GM23338 (cell line): ENCODE data around the gene MAS1L. TPM values are rescaled to one million over a fixed set of nuclear protein-coding genes. Genes with fewer than 3 reads are reported as not detected.

Experiments
- ATAC-seq: fragments of 200-7000 bp; cut with Tn5 transposase; 3 replicates; pipeline ENCODE4 v1.9.1; 2020
- DNase-seq: peaks from one replicate; pipeline ENCODE4 v3.0.0-alpha.2; 2015; ENCODE audit warnings: low spot score
- H2AFZ ChIP-seq: fragments of 200-600 bp; sonication (generic); 2 replicates; pipeline ENCODE4 v1.8.0; 2016; ENCODE audit warnings: antibody characterized with exemption, mild to moderate bottlenecking, moderate library complexity
- H3F3A ChIP-seq: fragments of 200-600 bp; sonication (generic); replicated peaks from 2 replicates; pipeline ENCODE4 v1.8.0; 2017; ENCODE audit warnings: antibody characterized with exemption, mixed run types, low read depth
- H3K27ac ChIP-seq: fragments of 200-600 bp; sonication (generic); 2 replicates; pipeline ENCODE4 v1.6.1; 2016; ENCODE audit warnings: low read depth
- H3K27me3 ChIP-seq: fragments of 200-600 bp; sonication (generic); 2 replicates; pipeline ENCODE4 v1.8.0; 2016; ENCODE audit warnings: mild to moderate bottlenecking, mixed run types, moderate library complexity; ENCODE audit not compliant: insufficient read depth
- H3K36me3 ChIP-seq: fragments of 200-600 bp; sonication (generic); 2 replicates; pipeline ENCODE4 v1.8.0; 2016; ENCODE audit warnings: mild to moderate bottlenecking; ENCODE audit not compliant: insufficient read depth
- H3K4me1 ChIP-seq: fragments of 200-600 bp; sonication (generic); 2 replicates; pipeline ENCODE4 v1.8.0; 2016; ENCODE audit warnings: mild to moderate bottlenecking, moderate library complexity; ENCODE audit not compliant: insufficient read depth
- H3K4me2 ChIP-seq: fragments of 200-600 bp; sonication (generic); 2 replicates; pipeline ENCODE4 v1.7.1; 2017; ENCODE audit warnings: mixed run types
- H3K4me3 ChIP-seq: fragments of 200-600 bp; sonication (generic); 2 replicates; pipeline ENCODE4 v1.6.1; 2016; ENCODE audit warnings: mixed run types
- H3K79me2 ChIP-seq: fragments of 200-600 bp; sonication (generic); replicated peaks from 2 replicates; pipeline ENCODE4 v1.8.0; 2017; ENCODE audit warnings: mild to moderate bottlenecking; ENCODE audit not compliant: insufficient read depth
- H3K9me2 ChIP-seq: fragments of 200-600 bp; sonication (generic); 2 replicates; pipeline ENCODE4 v1.8.0; 2017; ENCODE audit not compliant: insufficient read depth
- H4K20me1 ChIP-seq: fragments of 200-600 bp; sonication (generic); replicated peaks from 2 replicates; pipeline ENCODE4 v1.8.0; 2017; ENCODE audit warnings: mild to moderate bottlenecking; ENCODE audit not compliant: insufficient read depth
- H3K27ac Mint-ChIP-seq: 2 replicates; pipeline ENCODE4 v1.8.0; 2020; ENCODE audit warnings: inconsistent platforms, mild to moderate bottlenecking, moderate library complexity, mixed read lengths
- H3K27me3 Mint-ChIP-seq: 3 replicates; pipeline ENCODE4 v1.8.0; 2022; ENCODE audit warnings: low read depth, mild to moderate bottlenecking, moderate library complexity, mixed read lengths, inconsistent platforms; ENCODE audit not compliant: insufficient read depth, poor library complexity
- H3K36me3 Mint-ChIP-seq: 3 replicates; pipeline ENCODE4 v1.8.0; 2021; ENCODE audit warnings: low read depth, mild to moderate bottlenecking, inconsistent platforms, moderate library complexity, mixed read lengths
- H3K4me1 Mint-ChIP-seq: 3 replicates; pipeline ENCODE4 v1.8.0; 2020; ENCODE audit warnings: mild to moderate bottlenecking, inconsistent platforms, mixed read lengths
- H3K4me3 Mint-ChIP-seq: 3 replicates; pipeline ENCODE4 v1.8.0; 2021; ENCODE audit warnings: moderate library complexity, mild to moderate bottlenecking, inconsistent platforms, mixed read lengths
- H3K9me3 Mint-ChIP-seq: 3 replicates; pipeline ENCODE4 v1.8.0; 2020; ENCODE audit warnings: moderate library complexity, mild to moderate bottlenecking, inconsistent platforms, mixed read lengths
- CREB1 ChIP-seq: fragments of 250-450 bp; sonication (Bioruptor Pico); IDR thresholded peaks from 2 replicates; pipeline ENCODE4 v1.5.0; 2020; ENCODE audit warnings: low read depth, mild to moderate bottlenecking, moderate library complexity
- CTCF ChIP-seq, 2 experiments: fragments of 200-600 bp in 1 of 2; sonication (generic) in 1 of 2; conservative IDR thresholded peaks; 2 replicates each; pipeline versions ENCODE4 v1.5.1 to v1.6.1; 2016 to 2017; ENCODE audit warnings: antibody characterized with exemption in 2 of 2, low read depth in 2 of 2, mild to moderate bottlenecking in 2 of 2, moderate library complexity in 1 of 2
- ETS1 ChIP-seq: IDR thresholded peaks from 2 replicates; pipeline ENCODE4 v1.6.1; 2016; ENCODE audit warnings: antibody characterized with exemption
- EZH2 ChIP-seq: fragments of 200-600 bp; sonication (generic); IDR thresholded peaks from one replicate; pipeline ENCODE4 v1.8.0; 2017; ENCODE audit warnings: antibody characterized with exemption, mild to moderate bottlenecking, low read depth; ENCODE audit not compliant: unreplicated experiment
- EZH2phosphoT487 ChIP-seq: fragments of 200-600 bp; sonication (generic); IDR thresholded peaks from one replicate; pipeline ENCODE4 v1.8.1; 2018; ENCODE audit warnings: antibody characterized with exemption; ENCODE audit not compliant: unreplicated experiment
- NANOG ChIP-seq: IDR thresholded peaks from 2 replicates; pipeline ENCODE4 v1.6.1; 2016; ENCODE audit warnings: antibody characterized with exemption, borderline replicate concordance
- REST ChIP-seq: IDR thresholded peaks from one replicate; pipeline ENCODE4 v1.6.1; 2018; ENCODE audit warnings: antibody characterized with exemption; ENCODE audit not compliant: unreplicated experiment
- STAT1 ChIP-seq: IDR thresholded peaks from one replicate; pipeline ENCODE4 v1.6.1; 2016; ENCODE audit warnings: antibody characterized with exemption; ENCODE audit not compliant: unreplicated experiment
- ZNF114 ChIP-seq: fragments of 250-450 bp; sonication (Bioruptor Pico); IDR thresholded peaks from 2 replicates; pipeline ENCODE4 v1.5.0; 2020; ENCODE audit warnings: mild to moderate bottlenecking, moderate library complexity
- ZNF331 ChIP-seq: fragments of 250-450 bp; sonication (Bioruptor Pico); IDR thresholded peaks from 2 replicates; pipeline ENCODE4 v1.5.0; 2020; ENCODE audit warnings: low read depth, mild to moderate bottlenecking, moderate library complexity
- ZNF462 ChIP-seq: fragments of 250-450 bp; sonication (Bioruptor Pico); IDR thresholded peaks from 2 replicates; pipeline ENCODE4 v1.5.0; 2020; ENCODE audit warnings: mild to moderate bottlenecking, moderate library complexity
- polyA plus RNA-seq: library from polyadenylated mRNA; unstranded; fragments of >200 nt; fragmentation: Nextera tagmentation; extraction: Ambion mirVana; gene quantifications from 2 replicates; pipeline ENCODE4 v1.2.1, GENCODE V29; 2016
- total RNA-seq: library from RNA; depleted of rRNA; stranded (reverse); fragments of >200 nt; shearing (Covaris generic); gene quantifications from 2 replicates; pipeline ENCODE4 v1.2.3, GENCODE V29; 2014

Gene MAS1L
- total and polyA plus RNA-seq, 2 experiments from 2014 or later = not detected

DNA sequence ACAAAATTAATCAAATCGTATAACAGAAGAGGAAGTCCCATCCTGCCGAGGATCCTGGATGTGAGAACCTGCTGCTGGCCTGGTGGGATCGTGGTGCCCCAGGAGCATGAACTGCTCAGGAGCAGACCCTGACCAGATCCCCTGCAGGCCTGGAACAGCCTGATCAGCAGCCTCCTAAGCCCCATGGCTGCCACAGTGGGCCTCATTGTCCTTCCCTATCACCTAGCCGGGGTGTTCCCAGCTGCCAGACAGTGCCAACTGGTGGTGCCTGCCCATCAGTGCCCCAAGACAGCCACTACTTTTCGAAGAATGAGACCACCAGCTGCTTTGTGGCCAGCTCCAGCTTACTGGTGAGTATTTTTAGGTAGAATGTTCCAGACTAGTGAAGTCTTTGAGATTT, 19.6 kb upstream of the MAS1L start:
- Histone ChIP-seq H3K79me2 (no peaks in the 10 kb centered on the region), H3K9me2 (peaks cover 13% of the 10 kb centered on the region; the same call in 1 of the 2 replicates), H3K27ac (no peak overlapping the region), H3K36me3 (no peaks in the 10 kb centered on the region), H3F3A (no peaks in the 10 kb centered on the region), H3K4me2 (no peak overlapping the region), H2AFZ (no peak overlapping the region), H3K27me3 (no peaks in the 10 kb centered on the region), H4K20me1 (no peaks in the 10 kb centered on the region; the same call in 1 of the 2 replicates), H3K4me3 (no peak overlapping the region), H3K4me1 (no peaks in the 10 kb centered on the region)
- no peaks in the 10 kb centered on the region; the same call in 2 of the 3 replicates for H3K9me3 Mint-ChIP-seq
- H3K27me3 Mint-ChIP-seq = peaks cover 2% of the 10 kb centered on the region
- DNase-seq (no peak), ATAC-seq (no peak)
- no peaks in the 10 kb centered on the region; the same call in 2 of the 3 replicates for H3K36me3 Mint-ChIP-seq
- H3K4me1 Mint-ChIP-seq = peaks cover 4% of the 10 kb centered on the region
- no peak overlapping the region for H3K27ac Mint-ChIP-seq
- TF ChIP-seq ZNF114 (CRISPR knock-in tag) (no peak), ZNF462 (CRISPR knock-in tag) (no peak), ETS1 (no peak), CREB1 (CRISPR knock-in tag) (no peak), EZH2 (no peak), EZH2phosphoT487 (no peak), STAT1 (no peak), REST (no peak), ZNF331 (CRISPR knock-in tag) (no peak), CTCF (conservative IDR thresholded peaks at IDR 0.05; ENCODE audit: low read depth in 2 of 2) (no peak), NANOG (no peak)
- H3K4me3 Mint-ChIP-seq = no peak overlapping the region
